HG02588 (cell line): Measurements from ENCODE around the gene C10orf95.

ENCODE experiments used
- ATAC-seq: cut with Tn5 transposase; IDR thresholded peaks from one replicate; pipeline ENCODE4 v1.9.1; 2021; ENCODE audit warnings: mild to moderate bottlenecking, moderate library complexity; ENCODE audit not compliant: unreplicated experiment

The C10orf95 gene

GRCh38 chr10:102435133-102435497 is 16.2 kb downstream of the C10orf95 start:
- ATAC-seq, result no peak

DNA sequence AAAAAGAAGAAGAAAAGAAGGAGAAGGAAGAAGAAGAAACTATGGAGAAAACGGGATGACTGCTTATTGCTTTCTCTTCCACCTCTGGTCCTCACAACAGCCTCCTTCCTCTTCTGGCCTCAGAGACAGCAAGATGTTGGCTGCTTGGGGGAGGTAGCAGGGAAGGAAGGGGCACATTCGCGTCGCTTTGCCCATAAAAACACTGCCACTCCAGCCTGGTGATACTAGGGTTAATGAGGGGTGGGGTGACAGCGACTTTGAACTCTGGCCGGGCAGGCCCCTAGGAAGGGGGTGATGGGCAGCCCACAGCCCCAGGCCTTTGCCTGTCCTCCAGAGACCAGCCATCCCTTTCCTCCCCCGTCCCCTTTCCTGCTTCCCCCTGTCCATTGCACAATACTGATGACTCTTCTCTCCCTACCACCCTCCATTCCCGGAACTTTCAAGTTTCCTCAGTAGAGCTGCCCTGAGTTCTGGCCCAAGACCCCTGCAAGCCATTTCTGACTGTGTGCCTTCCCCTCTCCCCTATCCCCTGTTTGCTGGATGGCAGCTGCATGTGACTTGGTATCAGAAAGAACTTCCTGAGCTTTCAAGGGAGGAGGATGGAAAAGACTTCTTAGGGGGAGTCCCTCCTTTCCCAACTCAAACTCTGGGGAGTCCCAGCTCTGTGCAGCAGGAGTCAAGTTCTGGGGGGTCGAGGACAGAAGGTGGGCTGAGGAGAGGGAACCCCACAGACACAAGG is 16.8 kb downstream of the C10orf95 start:
- no peak for ATAC-seq

GRCh38 chr10:102433619-102434046 is 17.7 kb downstream of the C10orf95 start:
- no peak for ATAC-seq

DNA sequence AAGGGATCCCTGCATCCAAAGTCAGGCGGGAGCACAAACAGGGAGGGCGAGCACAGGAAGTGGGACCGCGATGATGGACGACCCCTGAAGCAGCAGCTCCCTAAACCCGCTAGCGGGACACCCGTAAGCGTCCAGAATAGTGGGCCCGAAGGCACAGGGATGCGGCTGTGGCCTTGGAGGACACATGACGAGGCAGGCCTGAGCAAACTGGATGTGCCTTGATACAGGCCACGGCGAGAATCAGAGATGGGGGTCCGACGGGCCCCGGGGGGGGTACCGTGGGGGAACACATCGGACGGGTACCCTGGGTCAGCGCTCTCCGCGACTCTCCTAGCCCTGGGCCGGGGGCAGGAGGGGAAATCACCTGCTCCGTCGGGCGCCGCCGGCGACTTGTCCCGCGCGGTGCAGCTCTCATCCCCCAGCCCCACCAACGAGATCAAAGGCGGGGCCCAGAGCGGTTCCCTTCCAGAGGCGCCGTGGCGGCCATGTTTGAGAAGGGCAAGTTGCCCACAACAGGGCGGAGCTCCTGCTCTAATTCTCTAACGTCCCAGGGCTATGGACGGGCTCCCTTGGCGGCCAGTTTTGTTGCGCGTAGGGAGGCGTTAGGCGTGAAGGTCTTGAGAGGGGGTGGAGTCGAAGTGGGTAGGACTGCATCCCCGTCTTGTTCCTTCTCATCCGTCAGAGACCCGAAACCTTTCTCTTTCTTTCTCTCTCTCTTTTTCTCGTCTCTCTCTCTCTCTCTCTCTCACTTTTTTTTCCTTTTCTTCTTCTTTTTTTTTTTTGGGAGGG is 19.0 kb downstream of the C10orf95 start, which contains the start of gene CUEDC2:
CUEDC2 (minus strand) TSS at position 413 of the 789 bp plus-strand sequence. CDS start 7,386 bp downstream, outside the sequence.
- ATAC-seq, result peak; percentile 85

- no peak for ATAC-seq
Observed at GRCh38 chr10:102431452-102432124, 19.8 kb downstream of the C10orf95 start.

DNA sequence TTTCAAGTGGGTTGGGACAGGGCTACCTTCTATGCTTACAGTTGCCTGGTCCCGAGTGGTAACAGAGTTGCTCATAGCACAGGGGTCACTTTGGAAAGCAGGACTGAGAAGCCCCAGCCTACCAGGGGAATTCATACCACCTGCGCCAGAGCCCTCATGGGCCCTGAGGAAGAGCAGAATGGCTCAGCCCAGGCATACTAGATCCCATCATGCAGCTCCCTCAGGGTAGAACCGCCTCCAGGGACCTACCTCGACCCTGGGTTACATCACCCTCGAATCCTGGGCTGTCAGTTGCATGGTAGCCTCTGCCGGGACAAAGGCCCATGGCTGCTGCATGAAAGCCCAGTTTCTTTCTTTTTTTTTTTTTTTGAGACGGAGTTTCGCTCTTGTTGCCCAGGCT is 21.9 kb downstream of the C10orf95 start:
- ATAC-seq, result no peak

GRCh38 chr10:102426803-102427287 is 24.5 kb downstream of the C10orf95 start:
- no peak for ATAC-seq

- no peak for ATAC-seq
Observed at GRCh38 chr10:102425444-102425843, 25.9 kb downstream of the C10orf95 start.

- no peak for ATAC-seq
Observed at GRCh38 chr10:102424916-102425315, 26.4 kb downstream of the C10orf95 start.

DNA sequence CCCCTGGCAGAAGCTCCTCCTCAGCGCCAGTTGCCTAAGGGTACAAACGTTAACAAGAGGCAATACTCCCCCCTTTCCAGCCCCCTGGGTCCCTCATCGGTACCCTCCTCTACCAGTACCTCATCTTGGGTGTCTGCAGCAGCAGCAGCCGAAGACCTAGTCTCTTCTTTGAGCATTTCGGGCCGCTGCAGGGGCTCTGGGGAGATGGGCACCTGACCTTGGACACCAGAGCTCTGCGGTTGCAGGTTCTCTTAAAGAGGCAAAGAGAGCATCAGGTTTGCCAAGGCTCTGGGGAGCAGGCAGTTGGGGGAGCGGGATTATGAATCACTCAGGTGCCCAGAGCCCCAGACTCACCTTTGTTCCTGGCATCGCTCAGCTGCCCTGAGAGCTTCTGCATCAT is 27.2 kb downstream of the C10orf95 start:
- ATAC-seq, result no peak

- no peak for ATAC-seq
Observed at GRCh38 chr10:102423372-102423968, 27.9 kb downstream of the C10orf95 start.

DNA sequence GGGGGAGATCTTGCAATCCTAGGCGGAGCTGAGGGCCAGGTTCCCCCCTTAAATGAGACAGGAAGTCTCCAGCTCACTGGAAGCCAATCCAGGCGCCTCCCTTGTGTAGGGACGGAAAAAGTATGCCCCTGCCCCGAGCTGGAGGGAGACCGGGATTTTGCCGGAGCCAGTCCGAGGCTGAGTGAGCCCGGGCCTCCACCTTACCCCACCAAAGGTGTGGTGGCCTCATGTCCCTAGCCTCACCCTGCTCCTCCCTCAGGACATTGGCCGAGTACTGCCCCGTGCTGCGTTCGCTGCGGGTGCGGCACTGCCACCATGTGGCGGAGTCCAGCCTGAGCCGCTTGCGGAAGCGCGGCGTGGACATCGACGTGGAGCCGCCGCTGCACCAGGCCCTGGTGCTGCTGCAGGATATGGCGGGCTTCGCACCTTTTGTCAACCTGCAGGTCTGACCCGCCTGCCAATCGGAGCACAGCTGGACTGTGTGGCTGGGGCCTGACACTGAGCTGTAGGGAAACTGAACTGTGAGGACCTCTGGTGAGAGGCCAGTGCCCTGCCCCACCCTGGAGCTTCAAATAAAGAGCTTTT is 28.7 kb downstream of the C10orf95 start:
- ATAC-seq, result no peak

- no peak for ATAC-seq
Observed at GRCh38 chr10:102421757-102422512, 29.4 kb downstream of the C10orf95 start.

DNA sequence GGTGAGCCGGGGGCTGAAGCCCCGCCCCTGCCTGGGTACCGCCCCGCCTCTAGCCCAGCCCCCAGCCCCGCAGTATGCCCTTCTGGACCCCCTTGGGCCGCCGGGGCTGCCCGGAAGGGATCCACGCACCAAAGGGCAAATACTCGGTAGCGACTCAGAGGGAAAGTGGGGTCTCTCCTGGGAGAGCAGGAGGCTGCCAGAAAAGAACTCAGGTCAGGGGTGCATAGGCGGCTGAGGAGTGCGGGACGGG is 29.9 kb downstream of the C10orf95 start:
- peak; percentile 1 for ATAC-seq

DNA sequence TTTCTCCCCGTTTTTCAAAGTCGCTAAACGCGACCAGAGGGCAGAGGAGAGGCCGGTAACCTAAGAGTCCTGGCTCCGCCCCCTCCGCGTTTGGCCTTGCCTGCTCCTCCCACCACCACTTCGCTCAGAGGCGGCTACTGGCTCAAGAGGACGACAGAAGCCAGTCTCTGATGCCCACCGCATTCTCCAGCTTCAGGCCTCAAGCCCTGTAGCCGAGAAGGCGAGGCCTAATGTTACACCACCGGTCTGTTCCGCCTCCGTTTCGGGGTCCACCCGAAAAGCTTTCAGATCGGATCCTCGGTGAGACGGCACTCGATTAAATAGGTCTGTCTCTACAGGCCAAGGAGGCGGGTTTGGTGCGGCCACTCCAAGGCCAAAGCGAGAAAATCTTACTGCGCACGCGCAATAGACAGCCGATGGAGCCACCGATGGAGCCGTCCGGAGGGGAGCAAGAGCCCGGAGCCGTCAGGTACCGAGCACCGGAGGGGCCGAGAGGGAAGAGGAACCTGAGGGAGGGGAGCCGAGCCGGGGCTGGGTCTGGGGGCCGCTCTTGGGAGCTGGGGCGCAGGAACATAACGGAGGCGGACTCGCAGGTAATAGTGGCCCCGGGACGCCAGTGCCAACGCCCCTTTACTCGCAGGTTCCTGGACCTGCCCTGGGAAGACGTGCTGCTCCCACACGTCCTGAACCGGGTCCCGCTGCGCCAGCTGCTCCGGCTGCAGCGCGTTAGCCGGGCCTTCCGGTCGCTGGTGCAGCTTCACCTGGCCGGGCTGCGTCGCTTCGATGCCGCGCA is 30.4 kb downstream of the C10orf95 start, which contains the start of gene FBXL15:
FBXL15 (plus strand) TSS at position 123 of the 793 bp plus-strand sequence; CDS start at position 417, 294 bp downstream.
- peak; percentile 64 for ATAC-seq

DNA sequence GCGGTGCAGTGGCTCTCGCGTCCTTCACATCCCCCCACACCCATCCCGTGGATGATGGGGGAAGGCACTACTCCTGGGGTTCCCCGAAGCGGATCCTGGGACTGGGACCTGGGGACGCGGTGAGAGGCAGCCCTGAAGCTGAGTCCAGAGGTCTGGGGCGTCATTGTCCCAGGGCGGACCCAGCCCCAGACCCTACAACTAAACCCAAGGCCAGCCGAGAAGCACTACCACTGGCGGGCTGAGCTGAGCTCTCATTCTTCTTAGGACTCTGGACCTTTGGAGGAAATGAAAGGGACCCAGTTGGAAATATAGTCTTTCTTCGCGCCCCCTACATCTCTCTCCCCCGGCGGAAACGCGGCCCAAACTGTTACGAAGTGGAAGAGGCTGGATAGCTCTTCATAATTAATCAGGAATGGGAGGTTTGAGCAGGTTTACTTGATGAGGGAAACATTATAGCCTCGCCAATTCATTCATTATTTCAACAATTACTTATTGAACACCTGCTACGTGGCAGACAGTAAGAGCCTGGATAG is 31.1 kb downstream of the C10orf95 start:
- ATAC-seq, result no peak

DNA sequence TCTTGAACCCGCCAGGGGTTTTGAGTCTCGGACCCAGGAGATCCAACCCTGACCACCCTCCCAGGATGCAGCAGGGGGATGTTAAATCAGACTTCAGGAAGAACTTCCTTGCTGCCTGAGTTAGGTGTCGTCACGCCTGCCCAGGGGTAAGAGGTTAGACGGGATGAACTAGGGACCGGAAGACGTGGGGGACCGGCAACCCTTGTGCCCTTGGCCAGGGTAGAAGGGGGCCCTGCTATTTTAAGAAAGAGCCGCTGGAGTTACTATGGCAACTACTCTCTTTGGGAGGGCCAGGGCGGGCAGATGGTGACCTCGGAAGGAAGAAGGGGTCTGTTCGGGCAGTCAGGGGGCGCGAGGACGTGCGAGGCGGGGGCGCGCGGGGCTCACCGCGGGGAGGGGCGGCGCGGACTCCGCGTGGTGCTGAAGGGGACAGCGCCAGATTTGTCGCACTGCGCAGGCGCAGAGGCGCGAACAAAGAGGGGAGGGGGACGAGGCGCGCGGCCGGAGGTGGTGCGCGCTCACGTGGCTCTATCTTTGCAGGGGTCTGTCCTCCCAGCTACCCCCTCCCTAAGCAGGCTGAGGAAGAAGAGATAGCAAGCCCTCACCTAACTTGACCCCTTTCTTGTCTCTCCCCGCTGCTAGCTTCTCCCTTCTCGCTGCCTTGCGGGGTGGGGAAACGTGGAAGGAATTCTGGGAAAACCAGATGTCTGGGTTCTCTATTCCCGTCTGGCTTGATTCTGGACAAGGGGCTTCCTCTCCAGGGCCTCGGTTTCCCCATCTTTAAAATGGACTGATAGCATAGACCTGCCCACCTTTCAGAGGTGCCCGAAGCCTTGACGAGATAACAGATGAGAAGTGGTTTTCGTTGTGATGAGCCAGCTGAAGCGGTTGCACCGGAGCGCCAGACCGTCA is 31.8 kb downstream of the C10orf95 start:
- no peak for ATAC-seq
